Smooth muscle cell (in vitro differentiated cells): ENCODE measurements around the gene SMIM30. TPM values are rescaled to one million over a fixed set of nuclear protein-coding genes. Genes with fewer than 3 reads are reported as not detected.

Experiments
- DNase-seq: peaks from one replicate; lab custom pipeline; 2025; ENCODE audit not compliant: unreplicated experiment; lab: John Stamatoyannopoulos, UW
- H2AFZ ChIP-seq: fragments of 200-600 bp; sonication (generic); 2 replicates; pipeline ENCODE4 v1.6.0; 2016; ENCODE audit warnings: antibody characterized with exemption, low read depth, mild to moderate bottlenecking
- H3F3A ChIP-seq: fragments of 200-600 bp; sonication (generic); 2 replicates; pipeline ENCODE4 v1.6.0; 2017; ENCODE audit warnings: antibody characterized with exemption, low read depth
- H3K27ac ChIP-seq: fragments of 200-600 bp; sonication (generic); 2 replicates; pipeline ENCODE4 v1.5.1; 2016; ENCODE audit warnings: low read depth, mild to moderate bottlenecking
- H3K27me3 ChIP-seq: fragments of 200-600 bp; sonication (generic); 2 replicates; pipeline ENCODE4 v1.6.1; 2016; ENCODE audit warnings: low read depth, mild to moderate bottlenecking
- H3K36me3 ChIP-seq: fragments of 200-600 bp; sonication (generic); 2 replicates; pipeline ENCODE4 v1.5.1; 2016; ENCODE audit warnings: low read depth
- H3K4me1 ChIP-seq: fragments of 200-600 bp; sonication (generic); 2 replicates; pipeline ENCODE4 v1.5.1; 2016; ENCODE audit warnings: low read depth
- H3K4me2 ChIP-seq: fragments of 200-600 bp; sonication (generic); 2 replicates; pipeline ENCODE4 v1.6.0; 2016; ENCODE audit warnings: mild to moderate bottlenecking
- H3K4me3 ChIP-seq: fragments of 200-600 bp; sonication (generic); 2 replicates; pipeline ENCODE4 v1.5.1; 2016; ENCODE audit warnings: mild to moderate bottlenecking
- H3K79me2 ChIP-seq: fragments of 200-600 bp; sonication (generic); 2 replicates; pipeline ENCODE4 v1.6.0; 2016; ENCODE audit warnings: low read depth, mild to moderate bottlenecking
- H3K9ac ChIP-seq: fragments of 200-600 bp; sonication (generic); 2 replicates; pipeline ENCODE4 v1.6.0; 2016; ENCODE audit warnings: low read depth
- H3K9me3 ChIP-seq: fragments of 200-600 bp; sonication (generic); replicated peaks from 2 replicates; pipeline ENCODE4 v1.5.1; 2016; ENCODE audit warnings: low read depth
- H4K20me1 ChIP-seq: fragments of 200-600 bp; sonication (generic); 2 replicates; pipeline ENCODE4 v1.6.0; 2016; ENCODE audit warnings: low read depth
- CTCF ChIP-seq: fragments of 200-600 bp; sonication (generic); IDR thresholded peaks from 2 replicates; pipeline ENCODE4 v1.5.1; 2017; ENCODE audit warnings: borderline replicate concordance, mild to moderate bottlenecking, antibody characterized with exemption; ENCODE audit not compliant: insufficient read depth, poor library complexity, severe bottlenecking
- WGBS: methylation state at CpG from one replicate; pipeline ENCODE4 v1.1.7; 2016; ENCODE audit warnings: low lambda C conversion rate; 5-methylcytosine and 5-hydroxymethylcytosine counted together
- polyA plus RNA-seq: library from polyadenylated mRNA; unstranded; fragments of >200 nt; fragmentation: Nextera tagmentation; extraction: Ambion mirVana; gene quantifications from 2 replicates; pipeline ENCODE4 v1.2.1, GENCODE V29; 2016
- total RNA-seq: library from RNA; depleted of rRNA; stranded (reverse); fragments of >200 nt; gene quantifications from 2 replicates; pipeline ENCODE4 v1.2.3, GENCODE V29; 2014

SMIM30 gene
- total and polyA plus RNA-seq, 2 experiments from 2014 or later, result 72.2 to 118 TPM

- H3K4me2 ChIP-seq, result no peak overlapping the region
- no peak overlapping the region for H3K4me3 ChIP-seq
- H3K9ac ChIP-seq, result no peak overlapping the region
- H2AFZ ChIP-seq, result no peak overlapping the region
- H3K27me3 ChIP-seq, result no peaks in the 10 kb centered on the region
- H3K79me2 ChIP-seq, result no peaks in the 10 kb centered on the region
- no peaks in the 10 kb centered on the region for H3K4me1 ChIP-seq
- H3K27ac ChIP-seq, result no peak overlapping the region
- no peak for TF ChIP-seq CTCF
- H3F3A ChIP-seq, result no peaks in the 10 kb centered on the region
- whole genome bisulfite sequencing, result 70% methylated on average over 5 of the region's 5 CpGs
- H4K20me1 ChIP-seq, result no peaks in the 10 kb centered on the region
- H3K9me3 ChIP-seq, result no peaks in the 10 kb centered on the region
- no peaks in the 10 kb centered on the region for H3K36me3 ChIP-seq
- no peak for DNase-seq
These were observed 24.2 kb upstream of the SMIM30 start for GRCh38 chr7:113142385-113143119.

- H3K4me2 ChIP-seq, result no peak overlapping the region
- TF ChIP-seq CTCF, result no peak
- H3K79me2 ChIP-seq, result no peaks in the 10 kb centered on the region
- H3K4me1 ChIP-seq, result no peaks in the 10 kb centered on the region
- DNase-seq, result no peak
- H3K9ac ChIP-seq, result no peak overlapping the region
- H3K27ac ChIP-seq, result no peak overlapping the region
- H3K4me3 ChIP-seq, result no peak overlapping the region
- H3K9me3 ChIP-seq, result no peaks in the 10 kb centered on the region
- H3K36me3 ChIP-seq, result no peaks in the 10 kb centered on the region
- no peaks in the 10 kb centered on the region for H4K20me1 ChIP-seq
- H3K27me3 ChIP-seq, result no peaks in the 10 kb centered on the region
- no peaks in the 10 kb centered on the region for H3F3A ChIP-seq
- H2AFZ ChIP-seq, result no peak overlapping the region
These were observed 23.4 kb upstream of the SMIM30 start for GRCh38 chr7:113141803-113142202.

GRCh38 chr7:113140956-113141355 lies 22.6 kb upstream of the SMIM30 start:
- Histone ChIP-seq H3F3A (no peaks in the 10 kb centered on the region), H2AFZ (no peak overlapping the region), H3K4me1 (no peaks in the 10 kb centered on the region), H3K27me3 (no peaks in the 10 kb centered on the region), H3K4me2 (no peak overlapping the region), H4K20me1 (no peaks in the 10 kb centered on the region), H3K9me3 (no peaks in the 10 kb centered on the region), H3K27ac (no peak overlapping the region), H3K36me3 (no peaks in the 10 kb centered on the region), H3K79me2 (no peaks in the 10 kb centered on the region), H3K4me3 (no peak overlapping the region), H3K9ac (no peak overlapping the region)
- DNase-seq, result no peak
- WGBS, result 85% methylated on average over 4 of the region's 4 CpGs
- TF ChIP-seq CTCF, result no peak

DNA sequence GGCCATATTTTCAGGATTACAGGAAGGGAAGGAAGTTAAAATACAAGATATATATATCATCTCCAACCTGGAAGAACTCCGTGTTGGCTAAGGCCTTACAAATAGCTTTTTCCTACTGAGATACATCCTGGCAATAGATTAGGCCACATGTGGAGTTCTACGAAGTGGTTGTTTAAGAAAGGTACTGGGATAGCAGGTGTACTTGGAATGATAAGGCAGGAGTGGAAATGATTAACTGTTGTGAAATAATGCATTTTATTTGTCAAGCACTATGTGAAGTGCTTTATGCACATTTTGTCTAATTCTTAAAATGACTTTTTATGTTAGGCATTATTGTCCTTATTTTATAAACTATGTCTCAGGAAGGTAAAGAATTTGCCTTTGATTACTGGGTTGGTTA lies 18.9 kb upstream of the SMIM30 start:
- Histone ChIP-seq H3K4me1 (no peaks in the 10 kb centered on the region), H3K27ac (no peak overlapping the region), H2AFZ (no peak overlapping the region), H3K4me3 (no peak overlapping the region), H3K4me2 (no peak overlapping the region), H3F3A (no peaks in the 10 kb centered on the region), H4K20me1 (no peaks in the 10 kb centered on the region), H3K9me3 (no peaks in the 10 kb centered on the region), H3K36me3 (no peaks in the 10 kb centered on the region), H3K27me3 (no peaks in the 10 kb centered on the region), H3K9ac (no peak overlapping the region), H3K79me2 (no peaks in the 10 kb centered on the region)
- no peak for TF ChIP-seq CTCF
- no peak for DNase-seq
- WGBS, result 88% methylated on average over 2 of the region's 2 CpGs
